Omental fat pad (tissue), 4 donors: ENCODE results near the gene CFAP46. TPM values are rescaled to one million over a fixed set of nuclear protein-coding genes. Genes with fewer than 3 reads are reported as not detected.

ENCODE experiments used
- ATAC-seq: fragments of 150-250 bp; one replicate; pipeline ENCODE4 v1.9.1; 2016; ENCODE audit warnings: mild to moderate bottlenecking, moderate library complexity; ENCODE audit not compliant: low FRiP score
- DNase-seq: peaks from one replicate; pipeline ENCODE4 v3.0.0-alpha.2; 2019; ENCODE audit warnings: low spot score
- total RNA-seq, 4 donors: library from RNA; depleted of rRNA; stranded (reverse); fragments of >200 nt; gene quantifications; one replicate each; pipeline ENCODE4 v1.1.0, GENCODE V29; 2016
- TF ChIP-seq, protein P1 (sequence below), 3 donors: fragments of 450-650 bp; IDR thresholded peaks; one replicate each; pipeline ENCODE4 v1.5.1; 2016 to 2017; ENCODE audit warnings: antibody characterized with exemption in 3 of 3, mild to moderate bottlenecking in 3 of 3, moderate library complexity in 2 of 3

Gene CFAP46
- total RNA-seq, result under 1 TPM in 2 of 4 donors, not detected in 2; 0.24 to 0.37 TPM

GRCh38 chr10:132942101-132943057 lies at the start of gene CFAP46:
CFAP46 (minus strand) TSS chr10:132942570; CDS start chr10:132942484, 86 bp downstream.
- TF ChIP-seq, protein P1, sequence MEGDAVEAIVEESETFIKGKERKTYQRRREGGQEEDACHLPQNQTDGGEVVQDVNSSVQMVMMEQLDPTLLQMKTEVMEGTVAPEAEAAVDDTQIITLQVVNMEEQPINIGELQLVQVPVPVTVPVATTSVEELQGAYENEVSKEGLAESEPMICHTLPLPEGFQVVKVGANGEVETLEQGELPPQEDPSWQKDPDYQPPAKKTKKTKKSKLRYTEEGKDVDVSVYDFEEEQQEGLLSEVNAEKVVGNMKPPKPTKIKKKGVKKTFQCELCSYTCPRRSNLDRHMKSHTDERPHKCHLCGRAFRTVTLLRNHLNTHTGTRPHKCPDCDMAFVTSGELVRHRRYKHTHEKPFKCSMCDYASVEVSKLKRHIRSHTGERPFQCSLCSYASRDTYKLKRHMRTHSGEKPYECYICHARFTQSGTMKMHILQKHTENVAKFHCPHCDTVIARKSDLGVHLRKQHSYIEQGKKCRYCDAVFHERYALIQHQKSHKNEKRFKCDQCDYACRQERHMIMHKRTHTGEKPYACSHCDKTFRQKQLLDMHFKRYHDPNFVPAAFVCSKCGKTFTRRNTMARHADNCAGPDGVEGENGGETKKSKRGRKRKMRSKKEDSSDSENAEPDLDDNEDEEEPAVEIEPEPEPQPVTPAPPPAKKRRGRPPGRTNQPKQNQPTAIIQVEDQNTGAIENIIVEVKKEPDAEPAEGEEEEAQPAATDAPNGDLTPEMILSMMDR (IDR thresholded peaks at IDR 0.05), result no peak
- no peak for DNase-seq
- peak; percentile 57 for ATAC-seq

DNA sequence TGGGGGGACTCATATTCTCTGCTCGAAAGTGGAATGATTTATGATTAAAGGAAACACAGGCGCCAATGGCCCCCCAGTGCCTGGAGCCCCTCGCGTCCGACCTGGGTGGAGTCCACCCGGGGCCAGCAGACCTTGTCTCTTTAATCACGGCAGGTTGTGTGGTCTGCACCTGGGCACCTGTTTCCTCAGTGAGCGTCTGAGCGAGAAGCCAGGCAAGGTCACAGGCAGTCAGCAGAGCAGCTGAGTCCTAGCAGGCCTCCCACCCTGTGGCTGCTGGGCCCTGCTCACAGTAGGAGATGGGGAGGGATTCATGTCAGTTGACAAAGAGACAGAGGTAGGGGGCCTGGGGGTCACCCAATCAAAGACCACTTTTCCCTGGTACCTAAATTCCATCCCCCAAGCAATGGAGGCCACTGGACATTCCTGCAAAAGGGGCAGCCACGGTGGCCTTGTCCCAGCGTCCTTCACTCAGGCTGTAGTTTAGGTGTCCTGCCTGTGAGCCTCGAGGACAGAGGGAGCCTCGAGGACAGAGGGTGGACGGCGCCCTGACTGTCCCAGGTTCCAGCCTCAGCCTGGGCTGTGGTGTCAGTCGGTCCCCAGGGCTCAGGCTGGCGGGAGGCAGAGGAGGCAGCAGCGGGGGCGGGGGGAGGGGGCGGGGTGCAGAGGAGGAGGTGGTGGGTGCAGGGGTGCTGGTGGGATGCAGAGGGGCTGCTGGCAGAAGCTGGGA lies 49.5 kb upstream of the CFAP46 start:
- ATAC-seq (no peak), DNase-seq (no peak)
- TF ChIP-seq, protein P1 (IDR thresholded peaks at IDR 0.05), result no peak

DNA sequence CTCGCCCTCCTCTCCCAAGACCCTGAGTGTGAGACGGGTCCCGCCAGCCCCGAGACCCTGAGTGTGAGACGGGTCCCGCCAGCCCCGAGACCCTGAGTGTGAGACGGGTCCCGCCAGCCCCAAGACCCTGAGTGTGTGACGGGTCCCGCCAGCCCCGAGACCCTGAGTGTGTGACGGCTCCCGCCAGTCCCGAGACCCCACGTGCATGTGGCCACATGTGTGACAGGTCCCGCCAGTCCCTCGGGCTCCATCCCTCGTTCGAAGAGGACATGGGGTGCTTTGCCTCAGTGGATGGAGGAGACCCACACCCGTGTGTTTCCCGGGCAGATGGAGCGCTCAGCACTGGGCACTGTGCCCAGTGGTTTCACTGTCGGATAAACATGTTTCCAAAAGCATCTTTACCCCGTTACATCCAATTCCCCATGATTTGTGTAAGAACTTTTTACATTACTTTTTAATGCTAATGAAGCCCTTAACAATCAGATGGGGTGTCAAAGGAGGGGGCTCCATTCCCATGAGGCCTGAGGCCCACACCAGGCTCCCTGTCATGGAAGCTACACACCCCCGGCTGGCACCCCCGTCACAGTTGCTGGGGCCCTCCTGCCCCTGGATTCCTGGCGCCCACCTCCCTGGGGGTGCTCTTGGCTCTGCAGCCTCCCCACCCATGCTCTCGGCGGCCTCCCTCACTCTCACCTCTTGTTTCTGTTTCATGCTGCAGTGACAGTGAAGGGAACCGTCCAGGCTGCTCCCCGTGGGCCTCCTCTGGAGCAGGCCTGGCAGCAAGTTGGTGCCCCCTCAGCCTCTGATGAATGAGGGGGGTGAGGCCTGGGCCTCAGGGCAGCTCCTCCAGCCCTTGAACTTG lies 48.5 kb upstream of the CFAP46 start:
- TF ChIP-seq, protein P1 (IDR thresholded peaks at IDR 0.05), result no peak
- DNase-seq, result no peak
- no peak for ATAC-seq

GRCh38 chr10:132989476-132990415 lies 47.4 kb upstream of the CFAP46 start:
- TF ChIP-seq, protein P1 (IDR thresholded peaks at IDR 0.05), result no peak
- DNase-seq (no peak), ATAC-seq (no peak)

DNA sequence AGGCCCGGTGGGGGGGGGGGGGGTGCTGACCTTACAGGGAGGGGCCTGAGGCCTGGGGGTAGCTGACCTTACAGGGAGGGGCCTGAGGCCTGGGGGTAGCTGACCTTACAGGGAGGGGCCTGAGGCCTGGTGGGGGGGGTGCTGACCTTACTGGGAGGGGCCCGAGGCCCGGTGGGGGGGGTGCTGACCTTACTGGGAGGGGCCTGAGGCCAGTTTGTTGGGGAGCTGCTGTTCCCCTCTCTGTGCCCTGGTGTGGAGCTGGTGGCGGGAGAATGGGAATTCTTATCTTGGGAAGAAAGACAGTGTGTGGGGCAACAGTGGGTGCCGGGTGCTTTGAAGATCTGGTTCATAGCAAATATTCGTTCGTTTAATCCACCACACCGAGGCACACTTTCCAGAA lies 46.6 kb upstream of the CFAP46 start:
- DNase-seq (no peak), ATAC-seq (no peak)
- TF ChIP-seq, protein P1 (IDR thresholded peaks at IDR 0.05), result no peak
